ENCODE data around the gene ZNF3.

DNA sequence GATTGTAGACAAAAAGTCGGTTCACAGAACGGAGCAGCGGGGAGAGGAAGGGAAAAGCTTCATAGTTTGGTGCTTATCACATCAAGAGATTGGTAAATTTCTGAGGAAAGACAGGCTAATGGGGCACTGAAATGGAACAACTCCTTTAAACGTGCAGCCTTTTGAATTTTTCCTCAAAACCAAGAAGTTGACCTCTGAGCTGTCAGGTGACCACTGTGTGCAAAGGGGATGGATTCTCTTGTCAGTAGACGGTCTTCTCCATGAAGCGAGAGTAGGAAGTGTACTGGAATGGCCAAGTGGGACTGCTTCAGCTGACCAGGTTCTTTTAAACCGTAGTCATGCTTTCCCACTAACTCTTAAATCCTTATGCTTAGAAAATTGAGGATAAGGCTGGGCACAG is 43.2 kb downstream of the ZNF3 start:
- TF ChIP-seq, protein P1, sequence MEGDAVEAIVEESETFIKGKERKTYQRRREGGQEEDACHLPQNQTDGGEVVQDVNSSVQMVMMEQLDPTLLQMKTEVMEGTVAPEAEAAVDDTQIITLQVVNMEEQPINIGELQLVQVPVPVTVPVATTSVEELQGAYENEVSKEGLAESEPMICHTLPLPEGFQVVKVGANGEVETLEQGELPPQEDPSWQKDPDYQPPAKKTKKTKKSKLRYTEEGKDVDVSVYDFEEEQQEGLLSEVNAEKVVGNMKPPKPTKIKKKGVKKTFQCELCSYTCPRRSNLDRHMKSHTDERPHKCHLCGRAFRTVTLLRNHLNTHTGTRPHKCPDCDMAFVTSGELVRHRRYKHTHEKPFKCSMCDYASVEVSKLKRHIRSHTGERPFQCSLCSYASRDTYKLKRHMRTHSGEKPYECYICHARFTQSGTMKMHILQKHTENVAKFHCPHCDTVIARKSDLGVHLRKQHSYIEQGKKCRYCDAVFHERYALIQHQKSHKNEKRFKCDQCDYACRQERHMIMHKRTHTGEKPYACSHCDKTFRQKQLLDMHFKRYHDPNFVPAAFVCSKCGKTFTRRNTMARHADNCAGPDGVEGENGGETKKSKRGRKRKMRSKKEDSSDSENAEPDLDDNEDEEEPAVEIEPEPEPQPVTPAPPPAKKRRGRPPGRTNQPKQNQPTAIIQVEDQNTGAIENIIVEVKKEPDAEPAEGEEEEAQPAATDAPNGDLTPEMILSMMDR (IDR thresholded peaks at IDR 0.05): no peak
- TF ChIP-seq POLR2AphosphoS5 (IDR thresholded peaks at IDR 0.05): no peak

Data from transverse colon (tissue), 4 donors.